ENCODE measurements around the gene CAMSAP2.

The CAMSAP2 gene

GRCh38 chr1:200849430-200849829 is 110.7 kb downstream of the CAMSAP2 start:
- no peak for DNase-seq

DNA sequence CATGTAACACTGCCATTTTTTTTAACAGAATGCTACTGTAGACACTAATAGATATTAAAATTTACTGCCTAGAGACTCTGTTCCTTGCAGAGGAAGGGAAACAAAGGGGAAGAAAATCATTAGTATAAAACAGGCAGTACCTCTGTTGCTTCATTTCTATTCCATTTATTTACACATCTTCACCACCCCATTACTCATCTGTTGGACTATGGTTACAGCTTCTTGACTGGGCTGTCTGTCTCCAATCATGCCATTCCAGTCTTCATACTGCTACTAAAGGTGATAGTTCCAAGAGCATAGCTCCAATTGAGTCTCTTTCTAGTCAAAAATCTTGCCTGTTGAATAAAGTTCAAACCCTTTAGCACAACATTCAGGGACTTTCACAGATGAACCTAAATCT is 111.9 kb downstream of the CAMSAP2 start:
- no peak for DNase-seq

GRCh38 chr1:200856716-200857357 is 118.1 kb downstream of the CAMSAP2 start:
- DNase-seq: no peak

- DNase-seq: no peak
These were observed 119.1 kb downstream of the CAMSAP2 start for GRCh38 chr1:200857804-200858203.

GRCh38 chr1:200861937-200862647 is 123.4 kb downstream of the CAMSAP2 start:
- DNase-seq: no peak

GRCh38 chr1:200862713-200863415 is 124.2 kb downstream of the CAMSAP2 start:
- DNase-seq: no peak

- DNase-seq: no peak
These were observed 127.4 kb downstream of the CAMSAP2 start for GRCh38 chr1:200866116-200866515.

- DNase-seq: no peak
These were observed 127.8 kb downstream of the CAMSAP2 start for GRCh38 chr1:200866521-200866920.

GRCh38 chr1:200867018-200867811 is 128.5 kb downstream of the CAMSAP2 start:
- no peak for DNase-seq

- DNase-seq: no peak
These were observed 130.7 kb downstream of the CAMSAP2 start for GRCh38 chr1:200869376-200869752.

- no peak for DNase-seq
These were observed 131.2 kb downstream of the CAMSAP2 start for GRCh38 chr1:200869753-200870391.

DNA sequence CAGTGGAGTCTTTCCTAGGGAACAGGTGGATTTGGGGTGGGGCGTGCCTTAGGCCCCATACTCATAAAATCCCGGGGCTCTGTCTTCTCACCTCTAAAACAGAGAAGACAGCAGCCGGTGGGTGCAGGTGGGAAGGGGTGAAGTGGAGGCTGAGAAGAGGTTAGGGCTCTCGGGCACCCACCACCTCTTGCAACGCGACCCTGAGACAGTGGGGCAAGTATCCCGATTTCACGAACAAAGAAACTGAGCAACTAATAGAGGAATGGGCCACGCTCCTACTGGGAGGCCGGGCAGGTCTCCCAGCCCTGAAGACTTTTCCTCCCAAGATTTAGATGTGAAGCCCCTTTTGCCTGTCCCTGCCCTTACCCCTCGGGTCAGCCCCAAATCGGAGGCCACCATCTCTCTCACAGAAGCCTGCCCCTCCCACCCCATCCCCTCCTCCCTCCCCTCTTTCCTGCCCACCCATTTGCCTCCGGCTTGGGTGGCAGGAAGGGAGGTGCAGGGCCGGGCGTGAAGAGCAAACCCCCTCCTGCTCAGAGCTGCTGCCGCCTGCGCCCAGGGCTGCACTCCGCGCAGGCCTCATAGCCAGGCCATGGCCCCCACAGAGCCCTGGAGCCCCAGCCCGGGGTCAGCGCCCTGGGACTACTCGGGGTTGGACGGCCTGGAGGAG is 133.9 kb downstream of the CAMSAP2 start, which contains the start of gene GPR25:
GPR25 (plus strand) TSS at position 536 of the 670 bp plus-strand sequence; CDS start at position 593, 57 bp downstream.
- no peak for DNase-seq

DNA sequence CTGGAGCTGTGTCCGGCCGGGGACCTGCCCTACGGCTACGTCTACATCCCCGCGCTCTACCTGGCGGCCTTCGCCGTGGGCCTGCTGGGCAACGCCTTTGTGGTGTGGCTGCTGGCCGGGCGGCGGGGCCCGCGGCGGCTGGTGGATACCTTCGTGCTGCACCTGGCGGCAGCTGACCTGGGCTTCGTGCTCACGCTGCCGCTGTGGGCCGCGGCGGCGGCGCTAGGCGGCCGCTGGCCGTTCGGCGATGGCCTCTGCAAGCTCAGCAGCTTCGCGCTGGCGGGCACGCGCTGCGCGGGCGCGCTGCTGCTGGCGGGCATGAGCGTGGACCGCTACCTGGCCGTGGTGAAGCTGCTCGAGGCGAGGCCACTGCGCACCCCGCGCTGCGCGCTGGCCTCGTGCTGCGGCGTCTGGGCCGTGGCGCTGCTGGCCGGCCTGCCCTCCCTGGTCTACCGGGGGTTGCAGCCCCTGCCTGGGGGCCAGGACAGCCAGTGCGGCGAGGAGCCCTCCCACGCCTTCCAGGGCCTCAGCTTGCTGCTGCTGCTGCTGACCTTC is 134.5 kb downstream of the CAMSAP2 start:
- DNase-seq: no peak

GRCh38 chr1:200873671-200874397 is 135.1 kb downstream of the CAMSAP2 start:
- DNase-seq: no peak

GRCh38 chr1:200874694-200875093 is 136.0 kb downstream of the CAMSAP2 start:
- DNase-seq: no peak

GRCh38 chr1:200875416-200875815 is 136.7 kb downstream of the CAMSAP2 start:
- no peak for DNase-seq

DNA sequence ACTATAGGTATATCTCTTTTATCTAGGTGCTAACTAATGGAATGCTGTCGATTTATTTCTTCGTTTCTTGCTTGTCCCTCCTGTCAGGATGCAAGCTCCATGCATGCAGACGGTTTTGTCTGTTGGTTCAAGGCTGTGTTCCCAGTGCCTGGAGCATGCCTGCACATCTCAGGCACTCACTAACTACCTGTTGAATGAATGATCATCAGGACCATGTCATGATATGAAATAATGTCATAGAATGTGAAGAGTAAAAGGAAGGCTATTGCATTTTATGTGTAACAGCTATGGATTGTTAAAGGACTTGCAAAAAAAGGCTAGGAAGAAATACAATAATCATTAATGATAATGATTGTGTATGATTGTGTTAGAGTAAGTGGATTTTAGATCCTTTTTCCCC is 138.3 kb downstream of the CAMSAP2 start:
- DNase-seq: no peak

DNA sequence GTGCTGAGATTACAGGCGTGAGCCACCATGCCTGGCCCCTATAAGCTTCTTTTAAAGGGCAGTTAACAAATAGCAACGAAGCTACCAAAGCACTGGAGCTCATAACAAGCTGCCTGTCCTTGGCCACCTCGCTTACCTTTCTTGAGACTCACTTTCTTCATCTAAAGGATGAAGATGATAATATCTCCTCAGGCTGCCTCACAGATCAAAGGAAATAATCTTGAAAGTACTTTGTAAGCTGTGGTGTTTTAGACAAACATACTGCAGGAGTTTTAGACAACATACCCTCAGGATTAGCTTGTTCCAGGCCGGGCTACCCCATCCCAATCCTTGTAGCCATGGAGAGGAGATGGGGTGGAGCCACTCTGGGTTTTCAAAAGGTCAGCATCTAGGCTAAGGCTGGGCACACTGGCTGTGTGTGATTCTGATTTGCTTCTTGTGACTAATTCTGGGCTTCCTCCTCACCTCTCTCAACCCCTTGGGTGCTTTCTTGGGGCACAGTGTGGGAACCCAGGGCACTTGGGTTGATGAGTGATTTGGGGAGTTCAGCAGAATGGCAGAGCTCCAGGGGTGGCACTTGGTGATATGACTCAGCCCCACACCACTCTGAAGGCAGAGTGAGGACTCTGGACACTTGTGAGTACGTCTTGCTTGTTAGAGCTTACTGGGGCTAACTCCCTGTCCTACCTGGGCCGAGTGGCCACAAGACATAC is 139.3 kb downstream of the CAMSAP2 start:
- no peak for DNase-seq

GRCh38 chr1:200880212-200880611 is 141.5 kb downstream of the CAMSAP2 start:
- no peak for DNase-seq

GRCh38 chr1:200883118-200883517 is 144.4 kb downstream of the CAMSAP2 start:
- DNase-seq: no peak

Measured in NCI-H446 treated with DMSO at 0.1 percent for 48 hours (cell line).